ENCODE data around the gene CLTB.

DNA sequence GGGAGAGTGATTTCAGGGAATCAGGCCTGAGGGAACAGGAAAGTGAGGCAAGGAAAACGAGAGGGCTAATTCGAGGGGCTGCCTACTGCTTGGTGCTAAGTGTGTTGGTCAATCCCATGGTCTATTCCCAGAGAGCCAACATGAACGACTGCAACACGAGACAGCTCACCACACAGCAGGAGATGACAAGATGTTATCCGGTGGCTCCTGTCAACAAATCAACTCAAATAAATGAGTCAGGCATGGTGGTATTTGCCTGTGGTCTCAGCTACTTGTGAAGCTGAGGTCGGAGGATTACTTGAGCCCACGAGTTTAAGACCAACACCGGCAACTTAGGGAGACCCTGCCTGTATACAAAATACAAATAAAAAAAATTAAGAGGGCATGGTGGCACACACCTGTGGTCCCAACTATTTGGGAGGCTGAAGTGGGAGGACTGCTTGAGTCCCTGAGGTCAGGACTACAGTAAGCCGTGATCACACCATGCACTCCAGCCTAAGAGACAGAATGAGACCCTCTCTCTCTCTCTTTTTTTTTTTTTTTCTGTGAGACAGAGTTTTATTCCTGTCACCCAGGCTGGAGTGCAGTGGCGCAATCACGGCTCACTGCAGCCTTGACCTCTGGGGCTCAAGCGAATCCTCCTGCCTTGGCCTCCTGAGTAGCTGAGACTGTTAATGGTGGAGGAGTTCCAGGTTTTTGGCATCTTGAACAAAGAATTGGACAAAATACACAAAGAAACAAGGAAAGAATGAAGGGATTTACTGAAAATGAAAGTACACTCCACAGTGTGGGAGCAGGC, 22.8 kb upstream of the CLTB start:
- no peak for TF ChIP-seq EZH2 (IDR thresholded peaks at IDR 0.05; ENCODE audit: insufficient read depth, low read length)
- TF ChIP-seq, protein P1, sequence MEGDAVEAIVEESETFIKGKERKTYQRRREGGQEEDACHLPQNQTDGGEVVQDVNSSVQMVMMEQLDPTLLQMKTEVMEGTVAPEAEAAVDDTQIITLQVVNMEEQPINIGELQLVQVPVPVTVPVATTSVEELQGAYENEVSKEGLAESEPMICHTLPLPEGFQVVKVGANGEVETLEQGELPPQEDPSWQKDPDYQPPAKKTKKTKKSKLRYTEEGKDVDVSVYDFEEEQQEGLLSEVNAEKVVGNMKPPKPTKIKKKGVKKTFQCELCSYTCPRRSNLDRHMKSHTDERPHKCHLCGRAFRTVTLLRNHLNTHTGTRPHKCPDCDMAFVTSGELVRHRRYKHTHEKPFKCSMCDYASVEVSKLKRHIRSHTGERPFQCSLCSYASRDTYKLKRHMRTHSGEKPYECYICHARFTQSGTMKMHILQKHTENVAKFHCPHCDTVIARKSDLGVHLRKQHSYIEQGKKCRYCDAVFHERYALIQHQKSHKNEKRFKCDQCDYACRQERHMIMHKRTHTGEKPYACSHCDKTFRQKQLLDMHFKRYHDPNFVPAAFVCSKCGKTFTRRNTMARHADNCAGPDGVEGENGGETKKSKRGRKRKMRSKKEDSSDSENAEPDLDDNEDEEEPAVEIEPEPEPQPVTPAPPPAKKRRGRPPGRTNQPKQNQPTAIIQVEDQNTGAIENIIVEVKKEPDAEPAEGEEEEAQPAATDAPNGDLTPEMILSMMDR (IDR thresholded peaks at IDR 0.05; ENCODE audit: insufficient read depth, low read depth, low read length): no peak
